GM12878 (cell line): ENCODE data around the gene RALGPS1. TPM values are rescaled to one million over a fixed set of nuclear protein-coding genes. Genes with fewer than 3 reads are reported as not detected.

Experiments used
- ATAC-seq: fragments of 200-7000 bp; cut with Tn5 transposase; 3 replicates; pipeline ENCODE4 v1.9.1; 2020; ENCODE audit warnings: mild to moderate bottlenecking, moderate library complexity
- BruUV-seq: library from RNA; stranded (reverse); fragments of 400-500 nt; replicated peaks from 2 replicates; lab custom pipeline; 2021; lab: Mats Ljungman, UMichigan
- CTCF ChIA-PET: fragments of 300-600 bp; sonication (Branson Sonifier 250); formaldehyde crosslinking; extraction: SDS; loops from one replicate; lab custom pipeline; 2021; ENCODE audit warnings: inconsistent platforms; lab: Yijun Ruan, JAX
- POLR2A ChIA-PET: fragments of 350-600 bp; formaldehyde crosslinking; extraction: SDS; loops from one replicate; lab custom pipeline; 2021; ENCODE audit warnings: inconsistent platforms; lab: Charles Lee
- RAD21 ChIA-PET: fragments of 300-600 bp; sonication (Branson Sonifier 250); formaldehyde crosslinking; loops from one replicate; lab custom pipeline; 2023; ENCODE audit warnings: antibody characterized with exemption; ENCODE audit not compliant: unreplicated experiment; lab: Charles Lee
- SMC1A ChIA-PET: fragments of 300-600 bp; sonication (Branson Sonifier 250); formaldehyde crosslinking; loops from one replicate; lab custom pipeline; 2023; ENCODE audit not compliant: unreplicated experiment, uncharacterized antibody; lab: Charles Lee
- DNase-seq: peaks from one replicate; pipeline ENCODE4 v3.0.0-alpha.2; 2011; ENCODE audit warnings: low read depth, low spot score
- FAIRE-seq: peaks from 3 replicates; lab custom pipeline; 2011; peaks lifted over from hg19 to GRCh38; lab: Jason Lieb, UNC
- H2AFZ ChIP-seq: 2 replicates; pipeline ENCODE4 v1.6.0; 2011; ENCODE audit warnings: low read depth, low read length, control low read depth; ENCODE audit not compliant: control insufficient read depth
- H3K27ac ChIP-seq: 2 replicates; pipeline ENCODE4 v1.5.1; 2011; ENCODE audit warnings: control low read depth; ENCODE audit not compliant: control insufficient read depth, insufficient read depth
- H3K27me3 ChIP-seq, 2 experiments: replicated peaks in 1 of 2; 2 replicates each; pipeline versions ENCODE4 v1.6.0 to v1.6.1; 2011; ENCODE audit warnings: low read length in 1 of 2; ENCODE audit not compliant: control insufficient read depth in 2 of 2, insufficient read depth in 2 of 2
- H3K36me3 ChIP-seq, 2 experiments: 2 replicates each; pipeline ENCODE4 v1.5.1; 2011; ENCODE audit warnings: low read length in 1 of 2; ENCODE audit not compliant: control insufficient read depth in 2 of 2, insufficient read depth in 2 of 2
- H3K4me1 ChIP-seq: 2 replicates; pipeline ENCODE4 v1.6.1; 2011; ENCODE audit warnings: mild to moderate bottlenecking, low read length, moderate library complexity, mixed read lengths; ENCODE audit not compliant: control insufficient read depth, insufficient read depth
- H3K4me2 ChIP-seq: 2 replicates; pipeline ENCODE4 v1.6.0; 2011; ENCODE audit warnings: control low read depth; ENCODE audit not compliant: control insufficient read depth, insufficient read depth
- H3K4me3 ChIP-seq: fragments of 200-600 bp; sonication (generic); 2 replicates; pipeline ENCODE4 v1.5.1; 2016
- H3K79me2 ChIP-seq: 2 replicates; pipeline ENCODE4 v1.6.0; 2011; ENCODE audit warnings: low read length; ENCODE audit not compliant: control insufficient read depth, insufficient read depth
- H3K9ac ChIP-seq: 2 replicates; pipeline ENCODE4 v1.8.0; 2011; ENCODE audit warnings: low read length, control low read depth, mixed read lengths; ENCODE audit not compliant: control insufficient read depth, insufficient read depth
- H3K9me3 ChIP-seq: replicated peaks from 3 replicates; pipeline ENCODE4 v1.5.1; 2011; ENCODE audit warnings: mild to moderate bottlenecking, low read length; ENCODE audit not compliant: control insufficient read depth, insufficient read depth
- H4K20me1 ChIP-seq: 2 replicates; pipeline ENCODE4 v1.6.0; 2011; ENCODE audit not compliant: control insufficient read depth, insufficient read depth
- BHLHE40 ChIP-seq, 2 experiments: fragments of 450-650 bp in 1 of 2; IDR thresholded peaks; 2 replicates each; pipeline ENCODE4 v1.6.1; 2011 to 2017; ENCODE audit warnings: low read depth in 2 of 2, borderline replicate concordance in 1 of 2, improper control_type of control experiment in 1 of 2, low read length in 1 of 2, mild to moderate bottlenecking in 1 of 2
- CEBPB ChIP-seq, 2 experiments: fragments of 150-350 bp in 1 of 2; IDR thresholded peaks; 2 replicates each; pipeline ENCODE4 v1.6.1; 2012 to 2014; ENCODE audit warnings: low read depth in 2 of 2, low read length in 2 of 2, borderline replicate concordance in 1 of 2, inconsistent platforms in 1 of 2
- CHD1 ChIP-seq: IDR thresholded peaks from 2 replicates; pipeline ENCODE4 v1.6.1; 2012; ENCODE audit warnings: low read depth, low read length, improper control_type of control experiment
- EZH2 ChIP-seq: IDR thresholded peaks from 2 replicates; pipeline ENCODE4 v1.6.1; 2012; ENCODE audit warnings: low read depth, mild to moderate bottlenecking, control low read depth, inconsistent platforms, low read length, borderline replicate concordance; ENCODE audit not compliant: control insufficient read depth
- JUNB ChIP-seq: IDR thresholded peaks from 2 replicates; pipeline ENCODE4 v1.6.1; 2016; ENCODE audit warnings: antibody characterized with exemption, mild to moderate bottlenecking
- MEF2A ChIP-seq: IDR thresholded peaks from 2 replicates; pipeline ENCODE4 v1.6.1; 2011; ENCODE audit warnings: low read depth, mild to moderate bottlenecking, low read length, moderate library complexity; ENCODE audit not compliant: insufficient read depth
- MTA3 ChIP-seq: IDR thresholded peaks from 2 replicates; pipeline ENCODE4 v1.6.1; 2012; ENCODE audit warnings: low read length, inconsistent platforms, borderline replicate concordance
- NR2C1 ChIP-seq: fragments of 450-650 bp; IDR thresholded peaks from 2 replicates; pipeline ENCODE4 v1.6.1; 2017; ENCODE audit warnings: antibody characterized with exemption, mild to moderate bottlenecking, moderate library complexity
- REST ChIP-seq: IDR thresholded peaks from 2 replicates; pipeline ENCODE4 v1.6.1; 2012; ENCODE audit warnings: mild to moderate bottlenecking, low read depth, low read length
- SREBF1 ChIP-seq: IDR thresholded peaks from 2 replicates; pipeline ENCODE4 v1.6.1; 2012; ENCODE audit warnings: mild to moderate bottlenecking, low read length
- TAF1 ChIP-seq: IDR thresholded peaks from 2 replicates; pipeline ENCODE4 v1.6.1; 2011; ENCODE audit warnings: mild to moderate bottlenecking, low read depth, low read length, borderline replicate concordance
- WRNIP1 ChIP-seq: IDR thresholded peaks from 2 replicates; pipeline ENCODE4 v1.6.1; 2011; ENCODE audit warnings: low read depth, low read length, improper control_type of control experiment, borderline replicate concordance
- YY1 ChIP-seq: IDR thresholded peaks from 2 replicates; pipeline ENCODE4 v1.6.1; 2011; ENCODE audit warnings: low read depth, mild to moderate bottlenecking, low read length
- WGBS: methylation state at CpG from one replicate; pipeline ENCODE4 v1.1.6; 2016; ENCODE audit warnings: low lambda C conversion rate; ENCODE audit not compliant: insufficient replicate concordance, insufficient coverage; ENCODE audit errors: missing lambda C conversion rate; 5-methylcytosine and 5-hydroxymethylcytosine counted together
- in situ Hi-C: fragments of 300-500 bp; cut with MboI; formaldehyde crosslinking; loops from 9 replicates; pipeline ENCODE4 v1.14.3; 2018; ENCODE audit warnings: mixed read lengths
- intact Hi-C: fragments of 100-400 bp; cut with micrococcal nuclease; formaldehyde crosslinking; loops from one replicate; pipeline ENCODE4 v1.14.2; 2022; ENCODE audit not compliant: unreplicated experiment
- polyA plus RNA-seq, 11 experiments: library from polyadenylated mRNA; depleted of rRNA in 4 of 11; unstranded in 6 of 11; stranded (reverse) in 5 of 11; fragments of >200 nt; fragmentation: Nextera tagmentation in 4 of 11; fragmentation: Illumina TruSeq in 1 of 11; extraction: Ambion mirVana in 4 of 11; extraction: Trizol in 1 of 11; gene quantifications; 1 replicate in 1 of 11; 2 replicates in 10 of 11; pipeline versions ENCODE4 v1.2.1 to v1.2.3, GENCODE V29; 2011 to 2016; ENCODE audit warnings: inconsistent platforms in 2 of 11, missing spikeins in 2 of 11, low read depth in 1 of 11
- total RNA-seq, 4 experiments: library from RNA; depleted of rRNA in 3 of 4; stranded (reverse); fragments of >200 nt in 3 of 4; fragmentation: Illumina TruSeq in 1 of 4; extraction: Trizol in 1 of 4; gene quantifications; 2 replicates each; pipeline versions ENCODE4 v1.2.1 to v1.2.3, GENCODE V29; 2013 to 2021
- TF ChIP-seq, protein P1 (sequence below): fragments of 150-350 bp; IDR thresholded peaks from 2 replicates; pipeline ENCODE4 v1.6.1; 2014; ENCODE audit warnings: mild to moderate bottlenecking, low read depth, low read length

Gene RALGPS1
- total and polyA plus RNA-seq, 10 of the 15 experiments (the other 5 are each of a cell fraction or from before 2014, with no cell fraction given), result 0.13 to 5.6 (median 2.7) TPM

- TF ChIP-seq, protein P1, sequence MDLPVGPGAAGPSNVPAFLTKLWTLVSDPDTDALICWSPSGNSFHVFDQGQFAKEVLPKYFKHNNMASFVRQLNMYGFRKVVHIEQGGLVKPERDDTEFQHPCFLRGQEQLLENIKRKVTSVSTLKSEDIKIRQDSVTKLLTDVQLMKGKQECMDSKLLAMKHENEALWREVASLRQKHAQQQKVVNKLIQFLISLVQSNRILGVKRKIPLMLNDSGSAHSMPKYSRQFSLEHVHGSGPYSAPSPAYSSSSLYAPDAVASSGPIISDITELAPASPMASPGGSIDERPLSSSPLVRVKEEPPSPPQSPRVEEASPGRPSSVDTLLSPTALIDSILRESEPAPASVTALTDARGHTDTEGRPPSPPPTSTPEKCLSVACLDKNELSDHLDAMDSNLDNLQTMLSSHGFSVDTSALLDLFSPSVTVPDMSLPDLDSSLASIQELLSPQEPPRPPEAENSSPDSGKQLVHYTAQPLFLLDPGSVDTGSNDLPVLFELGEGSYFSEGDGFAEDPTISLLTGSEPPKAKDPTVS, result no peak
- no peak for TF ChIP-seq WRNIP1
Measured at GRCh38 chr9:127241354-127241753, 326.8 kb downstream of the RALGPS1 start (continued).

DNA sequence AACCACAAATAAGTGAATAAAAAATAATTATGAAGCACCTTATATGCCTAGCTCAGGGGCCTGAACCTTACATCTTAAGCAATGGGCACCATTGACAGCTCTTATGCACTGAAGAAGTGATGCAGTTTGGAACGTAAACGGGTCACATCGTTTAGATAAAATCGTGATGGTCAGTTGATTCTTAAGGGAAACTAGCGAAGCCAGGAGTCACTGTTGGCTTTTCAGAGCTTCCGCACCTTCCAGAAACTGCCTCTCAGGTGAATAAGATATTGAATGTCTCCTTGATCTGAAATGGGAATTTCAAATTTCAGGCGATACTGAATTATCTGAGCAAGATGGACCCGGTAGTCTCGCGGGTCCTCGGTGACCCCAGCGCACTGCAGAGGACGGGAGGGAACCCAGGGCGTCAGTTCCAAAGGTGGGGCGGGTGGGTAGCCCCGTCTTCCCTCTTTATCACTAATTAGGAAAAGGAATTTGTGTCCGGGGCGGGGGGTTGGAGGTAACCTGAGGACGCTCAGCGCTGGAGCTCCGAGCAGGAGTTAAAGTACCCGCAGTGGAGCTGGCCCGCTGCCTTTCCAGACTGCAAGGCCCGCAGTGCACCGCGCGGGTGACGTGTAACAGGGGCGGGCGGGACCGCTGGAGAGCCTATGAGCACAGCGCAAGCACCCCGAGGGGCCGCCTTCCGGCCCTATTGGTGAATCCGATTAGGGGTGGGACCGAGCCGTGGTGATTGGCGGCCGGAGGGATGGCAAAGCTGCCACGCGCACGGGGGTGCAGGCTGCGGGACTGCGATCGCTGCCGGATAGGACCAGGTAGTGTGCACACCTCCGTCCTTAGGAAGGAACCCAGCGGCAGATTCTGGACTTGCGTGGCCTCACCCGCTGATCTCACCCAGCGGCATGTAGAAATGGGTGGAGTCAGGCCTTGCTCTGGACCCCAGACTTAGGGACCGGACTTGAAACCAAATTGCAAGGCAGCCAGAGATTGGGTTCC is 330.3 kb downstream of the RALGPS1 start:
- Histone ChIP-seq H3K27me3 (no peaks in the 10 kb centered on the region), H3K4me2 (peak overlapping the region; percentile 85), H3K4me3 (peak overlapping the region; percentile 68), H3K9me3 (no peaks in the 10 kb centered on the region), H3K79me2 (no peaks in the 10 kb centered on the region; the same call in 1 of the 2 replicates), H3K4me1 (peaks cover 7% of the 10 kb centered on the region), H2AFZ (peak overlapping the region; percentile 97), H3K27ac (peak overlapping the region; percentile 32; the same call in 1 of the 2 replicates), H3K9ac (peak overlapping the region; percentile 64), H4K20me1 (no peaks in the 10 kb centered on the region), H3K36me3 (no peaks in the 10 kb centered on the region)
- intact Hi-C loops, result no loop called here
- ChIA-PET CTCF (interaction anchor here (0.6 to 1.4 kb wide), 4 partner anchors 11 to 387 kb away, joined by 3 read pairs; no protein-coding TSS in a partner anchor), RAD21 (interaction anchor here (0.7 to 1.5 kb wide), 2 partner anchors 152 to 672 kb away, joined by 3 to 8 read pairs; partner anchors contain the start of genes SLC2A8 and ST6GALNAC4), POLR2A (interaction anchor here (0.5 to 1.1 kb wide), 3 partner anchors 20 to 1917 kb away, joined by 3 to 4 read pairs (median 3); no protein-coding TSS in a partner anchor), SMC1A (interaction anchor here (0.5 to 2.4 kb wide), 9 partner anchors 13 to 211 kb away, joined by 3 to 8 read pairs (median 3); partner anchors contain the start of gene SLC2A8)
- ATAC-seq, result peak; percentile 100
- no TSS peak for BruUV-seq
- FAIRE-seq, result peak; percentile 87
- WGBS, result 10% methylated on average over 53 of the region's 53 CpGs
- DNase-seq, result no peak
- in situ Hi-C loops, result no loop called here
- TF ChIP-seq SREBF1 (peak; percentile 45; the same call in 1 of the 2 replicates), WRNIP1 (no peak), TAF1 (peak; percentile 42; the same call in 1 of the 2 replicates), REST (no peak), EZH2 (no peak), BHLHE40 (IDR thresholded peaks at IDR 0.05; ENCODE audit: borderline replicate concordance in 1 of 2, low read depth in 2 of 2, low read length in 1 of 2) (peak; percentile 42 to 73; a peak in 3 of 4 replicates), MTA3 (no peak), CEBPB (IDR thresholded peaks at IDR 0.05; ENCODE audit: borderline replicate concordance in 1 of 2, low read depth in 2 of 2, low read length in 2 of 2) (no peak; a peak in 1 of 4 replicates), NR2C1 (no peak; the same call in 1 of the 2 replicates), MEF2A (no peak), JUNB (0 out of 2 replicates have a peak, but pooled peaks have one; percentile 4), YY1 (0 out of 2 replicates have a peak, but pooled peaks have one; percentile 23), CHD1 (no peak)
